H1 (cell line): Measurements from ENCODE around the gene NPHP4. TPM values are rescaled to one million over a fixed set of nuclear protein-coding genes. Genes with fewer than 3 reads are reported as not detected.

Experiments
- CTBP2 ChIP-seq: IDR thresholded peaks from 2 replicates; pipeline ENCODE4 v1.7.0; 2011; ENCODE audit warnings: borderline replicate concordance, mild to moderate bottlenecking, moderate library complexity, mixed read lengths, low read length; ENCODE audit not compliant: insufficient read depth, insufficient read length
- NRF1 ChIP-seq: IDR thresholded peaks from 2 replicates; pipeline ENCODE4 v1.6.1; 2011; ENCODE audit warnings: mild to moderate bottlenecking, low read depth, low read length, improper control_type of control experiment
- polyA plus RNA-seq, 7 experiments: library from polyadenylated mRNA; depleted of rRNA in 3 of 7; stranded (reverse) in 5 of 7; unstranded in 2 of 7; fragments of >200 nt in 5 of 7; fragments of 200-250 nt in 2 of 7; gene quantifications; 1 replicate in 5 of 7; 2 replicates in 1 of 7; 4 replicates in 1 of 7; pipeline versions ENCODE4 v1.2.1 to v1.2.3, GENCODE V29; 2011 to 2013; ENCODE audit warnings: missing spikeins in 2 of 7, mixed read lengths in 2 of 7
- total RNA-seq: library from RNA; stranded (reverse); fragmentation: NEBNext Ultra II Directional; extraction: Animal tissue kit (Norgen Biotek cat#: 25700); gene quantifications from 2 replicates; pipeline ENCODE4 v1.2.1, GENCODE V29; 2021

Gene NPHP4
- total and polyA plus RNA-seq, 2 of the 8 experiments (the other 6 are each of a cell fraction or from before 2014, with no cell fraction given), result 5.8 to 14.0 TPM

GRCh38 chr1:5898266-5898665 lies 94.0 kb downstream of the NPHP4 start (continued):
- TF ChIP-seq CTBP2 (no peak), NRF1 (no peak)
